ENCODE results near the gene NKX6-2. TPM values are rescaled to one million over a fixed set of nuclear protein-coding genes. Genes with fewer than 3 reads are reported as not detected.

The NKX6-2 gene
- total RNA-seq, 1 donor from 2014 or later: not detected

DNA sequence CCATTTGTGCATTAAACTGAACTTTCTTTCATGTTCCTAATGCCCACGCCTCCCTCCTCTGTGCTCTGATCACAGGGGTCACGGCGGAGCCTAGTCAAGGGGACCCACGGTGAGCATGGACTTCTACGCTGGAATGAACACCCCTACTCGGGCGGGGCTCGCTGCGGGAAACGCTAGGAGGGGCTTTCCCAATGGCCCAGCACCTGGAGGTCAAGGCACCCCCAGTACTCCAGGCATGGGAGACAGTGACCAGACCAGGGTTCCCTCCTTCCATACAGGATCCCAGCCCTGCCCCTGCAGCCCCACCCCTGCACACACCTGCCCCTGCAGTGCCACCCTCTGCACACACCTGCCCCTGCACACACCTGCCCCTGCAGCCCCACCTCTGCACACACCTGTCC lies 27.1 kb upstream of the NKX6-2 start:
- no peak for DNase-seq (ENCODE audit: low read depth, low spot score)

DNA sequence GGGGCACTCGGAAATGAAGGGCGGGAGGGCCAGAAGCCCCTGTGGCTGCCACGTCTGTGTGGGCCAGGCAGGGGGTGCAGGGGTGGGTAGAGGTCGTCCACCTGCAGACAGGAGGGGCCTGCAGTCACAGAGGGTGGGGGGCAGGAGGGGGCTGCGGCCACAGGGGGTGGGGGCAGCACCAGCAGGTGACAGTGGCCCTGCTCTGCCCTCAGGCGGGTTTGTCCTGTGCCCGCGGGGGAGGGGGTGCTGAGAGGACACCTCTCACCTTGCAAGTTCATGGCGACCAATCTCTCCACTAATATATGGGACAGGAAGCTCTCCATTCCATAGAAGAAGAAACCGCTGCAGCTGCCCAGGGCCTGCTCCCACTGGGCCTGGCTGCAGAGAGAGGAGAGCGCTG lies 26.6 kb upstream of the NKX6-2 start:
- DNase-seq (ENCODE audit: low read depth, low spot score): no peak

DNA sequence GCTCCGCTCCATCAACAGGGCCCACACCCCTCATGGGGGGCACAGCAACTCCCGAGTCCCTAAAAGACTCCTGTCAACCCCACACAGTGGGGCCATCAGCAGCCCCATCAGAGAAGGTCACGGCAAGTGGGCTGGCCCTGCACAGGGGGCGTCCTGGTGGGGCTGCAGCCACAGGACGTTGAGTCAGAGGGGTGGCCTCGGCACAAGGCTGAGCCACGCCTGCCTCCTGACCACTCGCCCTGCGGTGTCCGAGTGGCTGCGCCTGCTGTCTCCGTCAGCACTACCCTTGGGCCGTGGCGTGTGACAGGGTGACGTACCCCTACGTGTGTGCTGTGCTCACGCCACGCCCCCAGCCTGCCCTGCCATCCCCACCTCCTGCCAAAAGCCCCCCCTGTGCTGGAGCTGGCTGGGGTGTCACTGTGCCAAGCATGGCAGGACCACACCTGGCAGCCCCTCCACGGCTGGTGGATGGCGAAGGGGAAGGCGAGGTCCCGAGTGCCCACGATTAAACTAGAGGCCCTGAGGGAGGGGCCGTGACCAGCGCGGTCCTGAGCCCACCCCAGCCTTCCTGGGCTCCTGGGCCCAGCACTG lies 26.0 kb upstream of the NKX6-2 start:
- no peak for DNase-seq (ENCODE audit: low read depth, low spot score)

DNA sequence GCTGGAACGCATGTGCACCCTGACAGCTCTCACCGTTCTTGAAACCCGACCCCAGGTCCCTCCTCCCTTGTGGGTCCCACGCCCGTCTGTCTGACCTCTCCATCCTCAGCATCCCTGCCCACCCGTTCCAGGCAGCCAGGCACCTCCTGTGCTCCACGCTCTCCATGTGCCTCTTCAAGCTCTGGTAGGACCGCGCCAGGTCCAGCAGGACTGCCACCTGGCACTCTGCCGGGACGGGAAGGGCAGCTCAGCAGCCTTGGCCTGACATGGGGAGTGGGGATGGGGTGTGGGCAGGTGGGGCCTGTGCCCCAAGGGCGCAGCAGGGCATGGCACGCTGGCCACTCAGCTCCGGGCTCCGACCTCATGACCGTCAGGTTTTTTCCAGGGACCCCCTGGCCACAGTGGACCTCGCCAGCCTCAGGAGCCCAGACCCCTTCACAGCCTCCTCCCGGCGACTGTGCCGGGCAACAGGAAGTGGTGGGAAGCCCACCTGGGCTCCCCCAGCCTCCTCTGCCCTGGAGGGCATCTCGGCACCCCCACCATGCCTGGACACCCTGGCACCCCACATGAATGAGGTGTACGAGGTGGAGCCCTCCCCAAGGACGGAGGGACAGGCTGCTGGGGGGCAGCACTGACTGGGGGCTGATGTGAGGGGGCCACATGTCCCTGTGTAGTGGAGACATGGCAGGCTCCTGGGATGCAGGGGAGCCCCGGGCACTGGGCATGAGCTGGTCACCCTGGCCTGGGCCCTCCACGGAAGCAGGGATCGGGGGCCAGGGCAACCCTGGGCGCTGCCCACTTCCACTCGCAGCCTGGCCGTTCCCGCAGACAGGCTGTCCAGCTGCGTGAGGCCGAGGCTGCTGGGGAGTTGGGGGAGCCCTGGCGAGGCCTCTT lies 25.1 kb upstream of the NKX6-2 start:
- DNase-seq (ENCODE audit: low read depth, low spot score): no peak

DNA sequence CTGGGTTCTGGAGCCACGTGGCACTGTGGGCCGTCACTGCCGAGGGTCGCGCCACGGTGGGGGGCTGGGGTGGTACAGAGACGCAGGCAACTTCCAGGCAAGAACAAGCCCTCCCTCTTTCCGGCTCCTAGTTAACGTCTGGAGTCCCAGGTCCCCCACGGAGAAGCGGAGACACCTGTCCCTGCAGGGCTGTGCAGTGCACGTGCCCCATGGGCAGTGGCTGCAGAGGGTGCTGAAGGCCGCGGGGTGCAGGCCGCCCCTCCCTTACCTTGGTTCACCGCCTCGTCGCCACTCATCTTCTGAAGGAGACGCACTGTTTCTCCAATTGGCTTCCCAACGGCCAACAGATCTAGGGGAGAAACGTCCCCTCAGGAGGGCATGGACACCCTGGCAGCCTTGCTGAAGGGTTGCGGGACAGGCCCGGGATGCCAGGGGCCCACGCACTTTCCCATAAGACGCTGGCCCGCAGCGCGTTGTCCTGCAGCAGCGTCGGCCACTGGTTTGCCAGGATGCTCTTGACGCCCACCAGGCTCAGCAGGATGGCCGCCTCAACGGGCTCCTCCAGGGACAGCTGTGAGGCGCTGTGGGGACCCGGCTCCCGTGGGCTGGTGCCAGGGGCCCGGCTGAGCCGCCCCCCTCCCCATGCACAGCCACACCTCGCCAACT lies 24.3 kb upstream of the NKX6-2 start:
- no peak for DNase-seq (ENCODE audit: low read depth, low spot score)

DNA sequence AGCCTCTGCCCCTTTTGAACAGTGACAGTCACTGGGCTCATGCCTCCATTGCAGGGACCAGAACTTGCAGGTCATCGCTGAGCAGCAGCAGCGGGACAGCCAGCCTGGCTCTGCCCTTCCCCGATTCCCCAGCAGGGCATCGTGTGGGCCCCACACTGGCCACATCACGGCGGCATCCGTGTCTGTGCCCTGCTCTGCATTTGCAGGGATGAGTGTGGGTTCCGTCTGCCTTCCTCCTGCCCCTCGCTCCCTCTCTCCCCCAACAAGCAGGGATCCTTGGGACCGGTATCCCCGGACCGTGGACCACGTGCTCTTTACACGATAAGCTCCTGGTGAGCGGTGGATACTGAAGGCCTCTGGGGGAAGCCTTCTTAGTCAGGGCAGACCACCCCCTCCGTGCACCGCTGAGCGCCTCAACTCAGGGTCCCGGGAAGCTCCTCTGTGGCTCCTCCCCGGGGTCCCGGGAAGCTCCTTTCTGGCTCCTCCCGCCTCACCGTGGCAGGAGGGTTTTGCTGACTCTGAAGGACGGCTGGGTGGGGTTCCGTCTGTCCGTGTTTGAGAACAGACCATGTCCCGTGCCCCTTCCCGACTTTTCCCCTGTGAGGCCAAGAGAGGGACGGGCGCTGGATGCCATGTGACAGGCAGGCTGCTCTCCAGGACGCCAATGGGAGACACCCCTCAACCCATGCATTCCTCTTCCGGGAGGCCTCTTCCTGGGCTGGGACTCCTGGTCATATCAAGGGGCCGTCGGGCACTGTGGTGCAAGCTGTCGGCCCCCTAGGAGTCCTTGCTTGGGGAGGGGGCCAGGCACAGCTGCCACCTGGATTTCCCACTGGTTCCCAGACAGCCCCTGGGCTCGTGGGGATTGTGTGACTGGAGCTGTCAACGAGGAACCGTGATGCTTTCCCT lies 23.5 kb upstream of the NKX6-2 start:
- DNase-seq (ENCODE audit: low read depth, low spot score): no peak

DNA sequence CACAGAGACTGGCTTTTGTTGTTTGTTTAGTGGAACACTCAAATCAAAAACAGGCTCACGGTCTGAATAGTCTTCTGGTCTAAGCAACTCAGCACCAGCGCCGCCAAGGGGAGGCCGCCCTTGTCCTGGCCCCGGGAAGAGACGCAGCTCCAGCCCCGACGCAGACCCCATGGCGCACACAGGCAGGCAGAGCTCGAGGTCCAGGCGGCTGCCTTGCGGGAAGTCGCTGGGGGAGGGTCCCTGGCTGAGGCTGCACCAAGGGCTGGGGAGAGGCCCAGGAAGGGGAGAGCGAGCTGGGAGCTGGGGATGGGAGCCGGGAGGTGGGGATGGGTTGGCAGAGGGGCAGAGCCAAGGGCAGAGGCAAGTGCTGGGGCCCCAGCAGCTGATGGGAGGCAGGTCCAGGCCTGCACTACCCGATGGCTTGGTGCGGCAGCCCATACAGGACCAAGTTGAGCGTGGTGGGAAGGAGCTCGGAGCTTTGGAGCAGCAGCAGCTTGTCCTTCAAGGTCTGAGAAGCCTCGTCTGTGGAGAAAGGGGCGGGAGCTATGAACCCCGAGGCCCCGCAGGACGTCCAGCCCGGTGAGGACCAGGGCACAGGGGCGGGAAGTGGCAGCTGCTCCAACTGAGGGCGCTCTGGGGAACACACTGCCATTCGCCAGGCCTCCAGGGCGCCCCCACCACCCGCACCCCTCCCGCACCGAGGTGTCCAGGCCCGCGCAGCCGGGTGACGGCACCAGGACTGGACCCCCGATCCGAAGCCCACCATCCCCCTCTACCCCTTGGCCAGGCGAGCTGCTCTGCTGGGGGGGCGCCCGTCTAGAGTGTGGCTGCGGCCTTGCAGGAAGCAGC lies 22.7 kb upstream of the NKX6-2 start:
- no peak for DNase-seq (ENCODE audit: low read depth, low spot score)

DNA sequence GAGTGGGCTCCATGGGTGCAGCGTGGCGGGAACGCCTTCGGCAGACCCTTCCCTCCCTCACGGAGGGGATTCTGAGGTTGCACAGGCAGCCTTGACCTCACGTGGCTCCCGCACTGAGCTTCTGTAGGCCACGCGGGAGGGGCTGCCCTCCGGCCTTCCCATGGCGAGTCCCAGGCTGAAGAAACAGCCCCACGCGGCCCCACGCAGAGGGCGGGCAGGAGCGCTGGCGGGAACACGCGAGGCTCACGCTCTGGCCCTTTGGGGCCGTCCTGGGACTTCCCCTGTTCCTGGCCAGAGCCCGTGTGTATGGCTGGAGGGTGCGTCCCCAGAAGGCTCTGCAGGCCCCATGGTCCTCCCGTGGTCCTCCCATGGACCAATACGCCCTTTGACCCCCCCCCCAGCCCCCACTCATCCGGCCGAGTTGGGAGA lies 21.7 kb upstream of the NKX6-2 start:
- DNase-seq (ENCODE audit: low read depth, low spot score): no peak

DNA sequence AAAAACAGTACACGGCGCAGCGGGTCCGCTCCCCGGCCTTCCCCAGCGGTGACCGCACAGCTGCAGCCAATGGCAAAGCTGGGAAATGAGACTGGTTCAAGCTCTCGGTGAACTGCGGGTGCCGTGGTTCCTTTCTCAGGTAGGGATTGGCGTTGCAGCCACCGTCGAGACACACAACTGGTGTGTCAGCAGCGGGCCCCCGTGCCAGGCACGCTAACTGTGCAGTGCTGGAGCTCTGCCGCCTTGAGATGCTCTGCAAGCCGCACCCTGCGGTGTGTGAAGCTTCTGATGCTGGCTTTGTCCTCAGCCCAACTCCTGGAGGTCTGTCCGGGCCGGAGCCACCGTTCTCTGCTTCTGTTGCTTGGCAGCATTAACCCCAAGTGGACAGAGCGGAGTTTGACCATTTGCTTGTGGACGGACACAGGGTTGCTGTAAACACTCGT lies 20.6 kb upstream of the NKX6-2 start:
- DNase-seq (ENCODE audit: low read depth, low spot score): no peak

DNA sequence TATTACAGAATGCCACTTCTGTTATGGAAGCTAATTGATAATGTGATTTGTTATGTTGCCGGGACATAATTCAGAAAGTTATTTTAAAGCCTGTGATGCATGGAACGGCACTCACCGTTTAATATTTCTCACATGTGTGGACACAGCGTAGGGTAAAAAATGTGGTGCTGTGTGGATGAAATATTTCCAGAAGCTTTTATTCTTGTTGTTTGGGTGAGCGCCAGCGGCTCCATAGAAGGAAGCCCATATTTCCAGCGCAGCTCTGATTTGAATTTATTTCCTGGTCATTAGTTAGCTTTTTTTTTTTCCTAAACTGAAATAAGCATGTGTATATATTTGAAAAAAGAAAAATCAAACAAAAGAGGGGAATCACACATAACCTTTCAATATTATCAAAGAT lies 20.2 kb upstream of the NKX6-2 start:
- no peak for DNase-seq (ENCODE audit: low read depth, low spot score)

DNA sequence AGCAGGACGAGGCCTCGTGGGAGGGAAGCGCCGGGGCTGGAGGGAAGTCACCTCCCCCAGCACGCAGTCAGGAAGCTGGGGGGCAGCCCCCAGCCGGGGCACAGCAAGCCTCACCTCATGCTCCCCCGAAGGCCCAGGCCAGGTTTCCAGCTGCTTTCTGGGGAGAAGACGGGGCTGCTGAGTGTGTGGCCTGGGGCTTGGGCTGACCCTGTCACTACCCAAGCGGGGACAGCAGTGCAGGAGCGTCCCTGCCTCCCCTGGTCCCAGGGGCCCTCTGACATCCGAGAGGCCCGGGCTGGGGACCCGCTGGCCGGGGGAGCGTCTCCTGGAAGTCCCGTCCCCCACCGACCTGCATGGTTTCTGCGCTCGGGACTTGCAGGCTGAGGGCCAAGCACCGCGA lies 19.7 kb upstream of the NKX6-2 start:
- no peak for DNase-seq (ENCODE audit: low read depth, low spot score)

DNA sequence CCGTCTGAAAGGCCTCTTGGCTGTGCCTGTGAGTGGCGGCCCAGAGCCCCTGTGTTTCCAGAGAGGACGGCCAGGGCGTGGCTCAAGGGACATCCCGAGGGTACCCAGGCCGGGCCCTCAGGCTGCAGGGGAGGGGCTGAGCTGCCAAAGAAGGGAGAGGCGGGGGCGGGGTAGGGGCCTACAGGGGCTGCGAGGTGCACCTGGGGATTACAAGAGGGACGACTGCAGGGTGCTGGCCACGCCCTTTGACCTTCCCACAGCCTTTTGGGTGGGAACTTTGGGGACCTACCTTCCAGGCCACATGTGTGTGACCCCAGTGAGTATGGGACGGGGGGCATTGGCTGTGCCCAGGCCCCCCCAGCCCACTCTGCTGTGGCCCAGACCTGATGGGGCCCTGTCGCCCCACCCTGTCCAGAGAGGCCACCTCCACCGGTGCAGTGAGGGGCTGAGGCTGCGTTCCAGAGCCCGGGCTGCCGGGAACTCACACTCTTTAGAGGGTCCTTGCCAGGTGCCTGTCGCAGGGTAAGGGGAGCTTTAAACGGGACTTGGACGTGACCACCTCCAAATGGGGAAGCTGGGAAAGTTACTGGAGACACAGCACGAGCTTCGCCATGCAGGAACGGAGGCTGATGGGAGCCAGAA lies 19.0 kb upstream of the NKX6-2 start:
- DNase-seq (ENCODE audit: low read depth, low spot score): no peak

DNA sequence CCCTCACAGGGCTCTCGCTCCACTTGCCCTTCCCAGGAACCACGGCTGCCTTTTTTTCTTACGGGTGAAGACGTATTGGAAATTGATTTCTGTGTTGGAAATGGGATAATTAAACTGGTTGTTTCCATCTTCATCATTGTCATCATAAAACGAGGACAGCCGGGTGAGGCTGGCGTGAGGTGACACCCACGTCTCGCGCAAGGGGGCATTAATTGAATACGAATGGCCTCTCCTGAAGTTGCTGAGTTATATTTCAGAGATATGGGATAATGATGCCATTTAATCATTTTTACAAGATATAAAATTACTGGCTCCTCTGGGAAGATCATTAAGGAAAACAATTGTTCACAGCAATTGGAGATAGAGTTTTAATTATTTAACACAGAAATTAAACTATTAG lies 18.3 kb upstream of the NKX6-2 start:
- no peak for DNase-seq (ENCODE audit: low read depth, low spot score)

DNA sequence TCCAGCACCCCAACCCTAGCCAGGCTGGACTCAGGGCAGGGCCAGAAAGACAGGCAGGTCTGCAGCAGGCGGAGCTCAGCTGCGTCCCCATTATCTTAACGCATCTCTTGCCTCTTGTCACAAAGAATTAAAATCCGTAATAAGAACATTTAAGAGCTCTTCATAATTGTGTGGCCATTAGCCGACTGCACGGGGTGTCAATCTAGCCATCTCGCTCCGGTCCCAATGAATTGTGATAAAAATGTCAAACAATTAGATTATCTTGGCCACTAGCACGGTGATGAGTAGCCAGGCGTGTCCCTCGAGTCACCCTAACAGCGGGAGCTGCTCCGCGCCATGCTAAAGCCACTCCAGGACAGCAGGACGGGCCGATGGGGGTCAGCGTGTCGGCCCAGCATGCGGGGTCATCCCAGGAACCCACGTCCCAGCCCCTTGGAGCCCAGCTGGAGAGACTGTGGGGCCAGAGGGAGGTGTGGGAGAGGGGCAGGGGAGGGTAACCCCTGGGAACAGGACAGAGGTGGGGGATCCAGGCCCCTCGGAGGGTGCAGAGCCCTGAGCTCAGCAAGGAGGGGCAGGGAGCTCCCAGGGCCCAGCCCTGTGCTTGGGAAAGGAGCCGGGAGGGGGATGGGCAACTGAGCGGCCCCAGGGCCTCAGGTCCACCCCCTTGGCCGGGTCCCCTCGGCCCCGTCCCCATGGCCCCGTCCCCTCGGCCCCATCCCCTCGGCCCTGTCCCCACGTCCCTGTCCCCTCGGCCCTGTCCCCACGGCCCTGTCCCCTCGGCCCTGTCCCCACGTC lies 17.7 kb upstream of the NKX6-2 start:
- DNase-seq (ENCODE audit: low read depth, low spot score): no peak

DNA sequence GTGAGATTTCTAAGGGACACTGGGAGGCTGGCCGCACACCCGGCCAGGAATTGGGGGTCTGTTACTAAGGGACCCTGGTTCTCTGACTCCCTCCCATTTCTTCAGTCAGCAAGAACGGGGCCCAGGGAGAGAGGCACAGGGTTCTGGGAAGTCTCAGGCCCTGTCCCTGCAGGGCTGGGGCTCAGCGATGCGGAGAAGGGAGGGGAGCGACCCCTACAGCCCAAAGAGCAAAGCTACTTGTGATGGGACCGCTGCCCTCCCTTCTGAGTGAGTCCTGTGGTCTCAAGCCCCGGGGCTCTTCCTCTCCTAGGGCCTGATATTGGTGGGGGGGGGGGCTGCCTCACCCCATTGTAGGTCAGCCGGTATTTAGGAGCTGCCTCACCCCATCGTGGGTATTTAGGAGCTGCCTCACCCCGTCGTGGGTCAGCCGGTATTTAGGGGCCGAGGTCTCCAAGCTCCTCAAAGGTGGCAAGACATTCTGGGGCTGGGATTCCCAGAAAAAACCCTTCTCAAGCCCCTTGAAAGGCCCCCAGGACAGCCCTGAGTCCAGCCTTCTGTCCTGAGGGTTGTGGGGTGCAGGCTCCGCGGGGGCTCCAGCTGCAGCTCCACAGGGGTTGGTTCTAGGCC lies 16.9 kb upstream of the NKX6-2 start:
- DNase-seq (ENCODE audit: low read depth, low spot score): no peak

DNA sequence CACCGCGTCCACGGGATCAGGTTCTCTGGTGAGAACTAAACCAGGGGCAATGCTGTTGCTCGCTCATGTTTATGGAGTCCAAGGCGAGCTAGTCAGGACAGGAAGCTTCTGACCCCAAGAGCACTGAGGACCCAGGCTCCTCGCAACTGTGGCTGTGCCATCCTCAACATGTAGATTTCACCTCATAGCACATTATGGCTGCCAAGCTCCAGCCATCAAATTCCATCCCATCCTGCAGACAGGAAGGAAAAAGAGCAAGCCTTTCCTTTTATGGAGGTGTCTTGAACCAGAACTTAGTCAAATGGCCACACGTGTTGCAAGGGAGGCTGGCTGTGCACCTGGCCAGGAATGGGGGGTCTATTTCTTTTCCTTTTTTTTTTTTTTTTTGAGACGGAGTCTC lies 16.1 kb upstream of the NKX6-2 start:
- DNase-seq (ENCODE audit: low read depth, low spot score): no peak

DNA sequence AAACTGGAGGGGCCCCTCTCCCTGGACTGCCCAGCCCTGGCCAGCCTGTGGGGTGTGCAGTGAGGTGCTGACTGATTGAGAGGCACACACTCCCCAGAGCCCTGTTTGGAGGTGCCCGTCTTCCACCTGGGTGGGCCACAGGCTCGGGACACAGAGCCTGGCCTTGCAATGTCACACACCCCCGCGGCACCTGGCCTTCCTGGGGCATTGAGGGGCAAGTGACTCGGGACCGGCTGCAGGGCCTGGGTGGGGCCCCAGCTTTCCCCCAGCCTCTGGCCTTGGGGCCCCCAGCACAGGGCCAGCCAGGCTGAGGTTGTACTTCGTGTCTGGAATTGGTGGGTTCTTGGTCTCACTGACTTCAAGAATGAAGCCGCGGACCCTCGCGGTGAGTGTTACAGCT lies 13.9 kb upstream of the NKX6-2 start:
- no peak for DNase-seq (ENCODE audit: low read depth, low spot score)

DNA sequence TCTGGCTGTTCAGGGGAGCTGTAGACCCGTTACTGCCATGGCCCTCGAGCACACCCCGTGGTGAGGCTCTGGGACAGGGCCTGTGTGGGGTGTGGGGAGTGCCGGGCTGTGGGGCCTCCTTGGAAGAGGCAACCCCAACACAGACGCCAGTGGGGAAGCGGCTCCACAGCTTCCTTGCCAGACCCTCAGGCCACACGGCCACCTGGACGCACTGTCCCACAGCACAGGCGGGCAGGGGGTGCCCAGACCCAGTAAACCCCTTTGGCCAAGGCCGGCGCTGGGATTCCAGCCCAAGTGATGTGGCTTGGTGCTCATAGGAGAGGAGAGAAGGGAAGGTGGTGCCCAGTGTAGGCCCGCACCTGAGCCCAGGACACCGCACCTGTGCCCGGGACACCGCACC lies 12.9 kb upstream of the NKX6-2 start:
- DNase-seq (ENCODE audit: low read depth, low spot score): no peak

DNA sequence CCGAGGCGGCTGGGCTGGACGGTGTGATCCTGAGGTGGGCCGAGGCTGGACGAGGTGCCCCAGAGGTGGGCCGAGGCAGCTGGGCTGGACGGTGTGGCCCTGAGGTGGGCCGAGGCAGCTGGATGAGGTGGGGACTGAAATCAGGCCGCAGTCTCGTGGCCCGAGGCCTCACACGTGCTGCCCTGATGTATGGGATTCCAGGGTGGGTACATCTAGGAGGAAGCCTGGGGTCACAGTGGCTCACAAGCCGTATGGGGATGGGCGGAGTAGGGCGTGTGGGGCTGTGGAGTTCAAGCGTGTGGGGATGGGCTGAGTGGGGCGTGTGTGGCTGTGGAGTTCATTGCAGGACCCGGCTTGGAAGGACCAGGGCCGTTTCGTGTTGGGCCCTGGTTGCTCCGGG lies 12.5 kb upstream of the NKX6-2 start:
- no peak for DNase-seq (ENCODE audit: low read depth, low spot score)
